HEK293 (cell line): ENCODE results near the gene CABCOCO1.

Experiments used
- GFI1B ChIP-seq: fragments of 450-650 bp; formaldehyde crosslinking; IDR thresholded peaks from 2 replicates; pipeline ENCODE4 v1.5.1; 2016; ENCODE audit warnings: missing biosample characterization, missing genetic modification characterization
- GLI2 ChIP-seq: fragments of 450-650 bp; formaldehyde crosslinking; IDR thresholded peaks from 2 replicates; pipeline ENCODE4; 2017; ENCODE audit warnings: missing biosample characterization, missing genetic modification characterization, low read depth, borderline replicate concordance
- REST ChIP-seq: fragments of 450-650 bp; formaldehyde crosslinking; IDR thresholded peaks from 2 replicates; pipeline ENCODE4 v1.5.1; 2016; ENCODE audit warnings: missing biosample characterization, missing genetic modification characterization
- SP3 ChIP-seq: fragments of 450-650 bp; formaldehyde crosslinking; IDR thresholded peaks from 2 replicates; pipeline ENCODE4 v1.5.1; 2016; ENCODE audit warnings: missing biosample characterization, missing genetic modification characterization
- ZBTB11 ChIP-seq: fragments of 450-650 bp; formaldehyde crosslinking; conservative IDR thresholded peaks from 2 replicates; pipeline ENCODE4 v1.5.1; 2016; ENCODE audit warnings: low read depth, missing biosample characterization, missing genetic modification characterization
- ZBTB21 ChIP-seq: fragments of 450-650 bp; formaldehyde crosslinking; IDR thresholded peaks from 2 replicates; pipeline ENCODE4 v1.5.1; 2017; ENCODE audit warnings: missing biosample characterization, missing genetic modification characterization
- ZBTB8A ChIP-seq: fragments of 450-650 bp; formaldehyde crosslinking; IDR thresholded peaks from 2 replicates; pipeline ENCODE4 v1.5.1; 2016; ENCODE audit warnings: missing biosample characterization, missing genetic modification characterization
- ZNF121 ChIP-seq: fragments of 450-650 bp; formaldehyde crosslinking; IDR thresholded peaks from 2 replicates; pipeline ENCODE4 v1.5.1; 2016; ENCODE audit warnings: missing biosample characterization, missing genetic modification characterization
- ZNF140 ChIP-seq: fragments of 450-650 bp; formaldehyde crosslinking; IDR thresholded peaks from 2 replicates; pipeline ENCODE4 v1.5.1; 2016; ENCODE audit warnings: missing biosample characterization, missing genetic modification characterization
- ZNF174 ChIP-seq: fragments of 450-650 bp; formaldehyde crosslinking; IDR thresholded peaks from 2 replicates; pipeline ENCODE4 v1.5.0; 2017; ENCODE audit warnings: missing biosample characterization, mild to moderate bottlenecking, missing genetic modification characterization
- ZNF239 ChIP-seq: fragments of 450-650 bp; formaldehyde crosslinking; IDR thresholded peaks from 2 replicates; pipeline ENCODE4 v1.5.1; 2016; ENCODE audit warnings: missing biosample characterization, missing genetic modification characterization
- ZNF274 ChIP-seq, 2 experiments: fragments of 200-500 bp in 1 of 2; fragments of 450-650 bp in 1 of 2; sonication (Bioruptor generic) in 1 of 2; formaldehyde crosslinking in 1 of 2; IDR thresholded peaks; 2 replicates each; pipeline versions ENCODE4 v1.5.1 to v1.6.1; 2014 to 2016; ENCODE audit warnings: borderline replicate concordance in 1 of 2, inconsistent platforms in 1 of 2, low read length in 1 of 2, missing biosample characterization in 1 of 2, missing genetic modification characterization in 1 of 2
- ZNF292 ChIP-seq: fragments of 450-650 bp; formaldehyde crosslinking; IDR thresholded peaks from 2 replicates; pipeline ENCODE4 v1.5.1; 2016; ENCODE audit warnings: low read depth, missing biosample characterization, missing genetic modification characterization, borderline replicate concordance
- ZNF366 ChIP-seq: fragments of 450-650 bp; formaldehyde crosslinking; conservative IDR thresholded peaks from 2 replicates; pipeline ENCODE4 v1.5.1; 2016; ENCODE audit warnings: missing biosample characterization, missing genetic modification characterization
- ZNF398 ChIP-seq: fragments of 450-650 bp; formaldehyde crosslinking; IDR thresholded peaks from 2 replicates; pipeline ENCODE4 v1.5.1; 2017; ENCODE audit warnings: missing biosample characterization, missing genetic modification characterization
- ZNF510 ChIP-seq: fragments of 450-650 bp; formaldehyde crosslinking; IDR thresholded peaks from 2 replicates; pipeline ENCODE4 v1.5.1; 2018; ENCODE audit warnings: mild to moderate bottlenecking, missing genetic modification characterization, missing biosample characterization; ENCODE audit not compliant: insufficient replicate concordance
- ZNF518A ChIP-seq: fragments of 450-650 bp; formaldehyde crosslinking; conservative IDR thresholded peaks from 2 replicates; pipeline ENCODE4 v1.5.1; 2016; ENCODE audit warnings: low read depth, missing biosample characterization, missing genetic modification characterization
- ZNF580 ChIP-seq: fragments of 450-650 bp; formaldehyde crosslinking; IDR thresholded peaks from 2 replicates; pipeline ENCODE4 v1.5.1; 2016; ENCODE audit warnings: missing biosample characterization, missing genetic modification characterization
- ZNF623 ChIP-seq: fragments of 450-650 bp; formaldehyde crosslinking; IDR thresholded peaks from 2 replicates; pipeline ENCODE4 v1.5.1; 2016; ENCODE audit warnings: missing biosample characterization, missing genetic modification characterization
- ZNF629 ChIP-seq: fragments of 450-650 bp; formaldehyde crosslinking; IDR thresholded peaks from 2 replicates; pipeline ENCODE4 v1.5.1; 2017; ENCODE audit warnings: missing biosample characterization, missing genetic modification characterization
- ZNF664 ChIP-seq: fragments of 450-650 bp; formaldehyde crosslinking; IDR thresholded peaks from 2 replicates; pipeline ENCODE4 v1.5.1; 2016; ENCODE audit warnings: missing biosample characterization, missing genetic modification characterization
- ZNF677 ChIP-seq: fragments of 450-650 bp; IDR thresholded peaks from 2 replicates; pipeline ENCODE4 v1.5.0; 2018; ENCODE audit warnings: missing biosample characterization, mild to moderate bottlenecking, missing genetic modification characterization, moderate library complexity
- ZNF776 ChIP-seq: fragments of 450-650 bp; formaldehyde crosslinking; IDR thresholded peaks from 2 replicates; pipeline ENCODE4 v1.5.0; 2017; ENCODE audit warnings: missing biosample characterization, missing genetic modification characterization, borderline replicate concordance
- ZNF830 ChIP-seq: fragments of 450-650 bp; IDR thresholded peaks from 2 replicates; pipeline ENCODE4 v1.5.0; 2018; ENCODE audit warnings: missing biosample characterization, missing genetic modification characterization, low read depth, mild to moderate bottlenecking, moderate library complexity
- ZXDB ChIP-seq: fragments of 450-650 bp; formaldehyde crosslinking; IDR thresholded peaks from 2 replicates; pipeline ENCODE4 v1.5.1; 2016; ENCODE audit warnings: missing biosample characterization, missing genetic modification characterization

The CABCOCO1 gene

GRCh38 chr10:61632057-61632670 lies 30.6 kb upstream of the CABCOCO1 start (continued):
- TF ChIP-seq ZBTB11 = peak; percentile 86
- peak; percentile 46; the same call in 1 of the 2 replicates for TF ChIP-seq SP3 (tag by site-specific recombination)
- no peak for TF ChIP-seq ZNF830
- TF ChIP-seq ZBTB8A (tag by site-specific recombination) = peak; percentile 81
- peak; percentile 97 for TF ChIP-seq ZNF518A (tag by site-specific recombination)
- TF ChIP-seq ZNF121 (tag by site-specific recombination) = no peak
- TF ChIP-seq ZNF776 (tag by site-specific recombination) = no peak
- TF ChIP-seq ZNF140 (tag by site-specific recombination) = peak; percentile 97
- no peak for TF ChIP-seq ZNF398 (tag by site-specific recombination)
- TF ChIP-seq ZNF510 (tag by site-specific recombination) = peak; percentile 89
- TF ChIP-seq GLI2 (tag by site-specific recombination) = peak; percentile 68; the same call in 1 of the 2 replicates
- TF ChIP-seq ZNF239 = no peak
- TF ChIP-seq ZNF623 (tag by site-specific recombination) = peak; percentile 82
- TF ChIP-seq ZBTB21 (tag by site-specific recombination) = peak; percentile 67
- peak; percentile 66 for TF ChIP-seq ZNF629 (tag by site-specific recombination)
- TF ChIP-seq ZNF366 (tag by site-specific recombination) = 0 out of 2 replicates have a peak, but pooled peaks have one; percentile 48
- peak; percentile 85; the same call in 1 of the 2 replicates for TF ChIP-seq ZNF292 (tag by site-specific recombination)
- 0 out of 2 replicates have a peak, but pooled peaks have one; percentile 32 for TF ChIP-seq ZNF580 (tag by site-specific recombination)
- TF ChIP-seq REST (tag by site-specific recombination) = peak; percentile 80
- TF ChIP-seq ZNF174 (tag by site-specific recombination) = no peak
- peak; percentile 81 for TF ChIP-seq ZXDB (tag by site-specific recombination)
- TF ChIP-seq ZNF664 (tag by site-specific recombination) = peak; percentile 81
- TF ChIP-seq ZNF274 (IDR thresholded peaks at IDR 0.05; ENCODE audit: low read length) = no peak
- no peak for TF ChIP-seq ZNF274 (tag by site-specific recombination; IDR thresholded peaks at IDR 0.05; ENCODE audit: borderline replicate concordance)
- peak; percentile 46; the same call in 1 of the 2 replicates for TF ChIP-seq GFI1B (tag by site-specific recombination)
- no peak for TF ChIP-seq ZNF677
